H1 (cell line): ENCODE data around the gene TRIM61. TPM values are rescaled to one million over a fixed set of nuclear protein-coding genes. Genes with fewer than 3 reads are reported as not detected.
A peak's percentile ranks its signal among the peaks of the same experiment; 100 is the strongest.

Experiments
- CTCF ChIA-PET: fragments of 300-600 bp; sonication (Branson Sonifier 250); formaldehyde crosslinking; loops from one replicate; lab custom pipeline; 2021; ENCODE audit not compliant: partially characterized antibody; lab: Charles Lee
- POLR2A ChIA-PET: fragments of 300-600 bp; sonication (Branson Sonifier 250); formaldehyde crosslinking; loops from one replicate; lab custom pipeline; 2021; ENCODE audit warnings: inconsistent platforms; ENCODE audit not compliant: partially characterized antibody; lab: Charles Lee
- DNase-seq, 2 experiments: peaks; one replicate each; pipeline versions ENCODE4 v3.0.0 to v3.0.0-alpha.2; 2010 to 2022; ENCODE audit warnings: low spot score in 2 of 2, low read depth in 1 of 2, mixed read lengths in 1 of 2
- FAIRE-seq: peaks from 2 replicates; lab custom pipeline; 2011; peaks lifted over from hg19 to GRCh38; lab: Jason Lieb, UNC
- H2AFZ ChIP-seq: 2 replicates; pipeline ENCODE4 v1.8.1; 2012; ENCODE audit warnings: low read length, inconsistent platforms
- H2AK5ac ChIP-seq: 2 replicates; pipeline ENCODE4 v1.6.1; 2013; ENCODE audit warnings: low read depth, low read length
- H2BK120ac ChIP-seq: replicated peaks from 2 replicates; pipeline ENCODE3; 2013; ENCODE audit warnings: low read depth, low read length, inconsistent platforms
- H2BK12ac ChIP-seq: 2 replicates; pipeline ENCODE4 v1.6.1; 2013; ENCODE audit warnings: low read depth, low read length
- H2BK15ac ChIP-seq: 2 replicates; pipeline ENCODE4 v1.6.1; 2013; ENCODE audit warnings: low read length
- H2BK20ac ChIP-seq: 2 replicates; pipeline ENCODE4 v1.6.1; 2013; ENCODE audit warnings: low read length
- H2BK5ac ChIP-seq: 2 replicates; pipeline ENCODE4 v1.6.1; 2013; ENCODE audit warnings: low read depth, low read length
- H3K14ac ChIP-seq: 2 replicates; pipeline ENCODE4 v1.6.1; 2013; ENCODE audit warnings: inconsistent platforms; ENCODE audit not compliant: insufficient read length
- H3K18ac ChIP-seq: 2 replicates; pipeline ENCODE4 v1.6.1; 2013; ENCODE audit warnings: low read length; ENCODE audit errors: extremely low read depth
- H3K23ac ChIP-seq: 2 replicates; pipeline ENCODE4 v1.6.1; 2013; ENCODE audit warnings: inconsistent platforms; ENCODE audit not compliant: insufficient read length
- H3K23me2 ChIP-seq: 2 replicates; pipeline ENCODE4 v1.6.1; 2013; ENCODE audit warnings: low read depth, low read length
- H3K27ac ChIP-seq: 2 replicates; pipeline ENCODE4 v1.6.1; 2011; ENCODE audit warnings: low read depth, low read length, inconsistent platforms
- H3K27me3 ChIP-seq, 4 experiments: replicated peaks in 1 of 4; 1 replicate in 1 of 4; 2 replicates in 3 of 4; pipeline versions ENCODE4 v1.6.1 to v1.8.1; 2011 to 2013; ENCODE audit warnings: low read length in 3 of 4, mild to moderate bottlenecking in 3 of 4, inconsistent platforms in 2 of 4, mixed read lengths in 2 of 4, moderate library complexity in 1 of 4; ENCODE audit not compliant: control insufficient read depth in 3 of 4, insufficient read depth in 3 of 4; ENCODE audit errors: extremely low read depth in 1 of 4
- H3K36me3 ChIP-seq, 4 experiments: 2 replicates each; pipeline versions ENCODE4 v1.6.1 to v1.8.1; 2011 to 2013; ENCODE audit warnings: mild to moderate bottlenecking in 4 of 4, low read length in 3 of 4, moderate library complexity in 2 of 4, control low read depth in 1 of 4, inconsistent platforms in 1 of 4; ENCODE audit not compliant: insufficient read depth in 4 of 4, control insufficient read depth in 2 of 4
- H3K4ac ChIP-seq: replicated peaks from 2 replicates; pipeline ENCODE3; 2013; ENCODE audit warnings: low read length, low read depth, mixed read lengths, inconsistent platforms; ENCODE audit not compliant: insufficient read length
- H3K4me1 ChIP-seq, 4 experiments: replicated peaks in 1 of 4; 1 replicate in 1 of 4; 2 replicates in 3 of 4; pipeline versions ENCODE4 v1.6.1 to v1.8.1; 2011 to 2013; ENCODE audit warnings: low read length in 3 of 4, inconsistent platforms in 2 of 4, mixed read lengths in 1 of 4; ENCODE audit not compliant: insufficient read depth in 4 of 4, control insufficient read depth in 3 of 4
- H3K4me2 ChIP-seq, 2 experiments: 2 replicates each; pipeline versions ENCODE4 v1.6.1 to v1.8.1; 2011 to 2013; ENCODE audit warnings: low read depth in 2 of 2, low read length in 2 of 2, control low read depth in 1 of 2, inconsistent platforms in 1 of 2, mild to moderate bottlenecking in 1 of 2; ENCODE audit not compliant: insufficient read depth in 1 of 2
- H3K4me3 ChIP-seq, 4 experiments: fragments of 200-600, 300-600 bp in 1 of 4; sonication (generic), shearing (Covaris generic), sonication (Bioruptor Twin) in 1 of 4; 2 replicates each; pipeline versions ENCODE4 v1.5.1 to v1.8.1; 2011 to 2016; ENCODE audit warnings: low read length in 4 of 4, low read depth in 3 of 4, control low read depth in 2 of 4, inconsistent platforms in 2 of 4, mild to moderate bottlenecking in 2 of 4, mixed read lengths in 1 of 4, moderate library complexity in 1 of 4; ENCODE audit not compliant: insufficient read depth in 2 of 4; ENCODE audit errors: extremely low read depth in 1 of 4
- H3K56ac ChIP-seq: replicated peaks from 2 replicates; pipeline ENCODE3; 2013; ENCODE audit warnings: low read depth, mild to moderate bottlenecking, mixed read lengths, low read length, inconsistent platforms; ENCODE audit not compliant: insufficient read length
- H3K79me1 ChIP-seq: 2 replicates; pipeline ENCODE4 v1.6.1; 2013; ENCODE audit warnings: low read depth, low read length, control low read depth
- H3K79me2 ChIP-seq, 2 experiments: 2 replicates each; pipeline versions ENCODE4 v1.6.1 to v1.8.1; 2012 to 2013; ENCODE audit warnings: low read length in 2 of 2, mild to moderate bottlenecking in 2 of 2, inconsistent platforms in 1 of 2; ENCODE audit not compliant: insufficient read depth in 2 of 2, control insufficient read depth in 1 of 2
- H3K9ac ChIP-seq, 4 experiments: replicated peaks in 1 of 4; 1 replicate in 1 of 4; 2 replicates in 3 of 4; pipeline versions ENCODE4 v1.6.1 to v1.8.1; 2011 to 2013; ENCODE audit warnings: low read depth in 3 of 4, low read length in 3 of 4, control low read depth in 2 of 4, mild to moderate bottlenecking in 2 of 4, moderate library complexity in 2 of 4, inconsistent platforms in 1 of 4; ENCODE audit errors: extremely low read depth in 1 of 4
- H3K9me3 ChIP-seq, 2 experiments: 2 replicates each; pipeline versions ENCODE4 v1.6.1 to v1.8.1; 2012 to 2013; ENCODE audit warnings: mild to moderate bottlenecking in 2 of 2, moderate library complexity in 2 of 2, control low read depth in 1 of 2, inconsistent platforms in 1 of 2, low read depth in 1 of 2, low read length in 1 of 2, mixed read lengths in 1 of 2; ENCODE audit not compliant: insufficient read depth in 2 of 2
- H4K20me1 ChIP-seq, 2 experiments: replicated peaks in 1 of 2; 2 replicates each; pipeline versions ENCODE3 to v1.8.1; 2011 to 2013; ENCODE audit warnings: inconsistent platforms in 2 of 2, low read length in 2 of 2, mild to moderate bottlenecking in 1 of 2; ENCODE audit not compliant: insufficient read depth in 2 of 2, control insufficient read depth in 1 of 2
- H4K5ac ChIP-seq: 2 replicates; pipeline ENCODE4 v1.6.1; 2013; ENCODE audit warnings: low read length, low read depth, mixed read lengths, inconsistent platforms; ENCODE audit not compliant: insufficient read length
- H4K8ac ChIP-seq: 2 replicates; pipeline ENCODE4 v1.8.0; 2013; ENCODE audit warnings: mild to moderate bottlenecking, moderate library complexity, low read length, inconsistent platforms; ENCODE audit not compliant: insufficient read depth; ENCODE audit errors: extremely low read depth
- H4K91ac ChIP-seq: replicated peaks from 2 replicates; pipeline ENCODE3; 2013; ENCODE audit warnings: low read length, mixed read lengths, inconsistent platforms; ENCODE audit not compliant: insufficient read length
- CTBP2 ChIP-seq: IDR thresholded peaks from 2 replicates; pipeline ENCODE4 v1.7.0; 2011; ENCODE audit warnings: borderline replicate concordance, mild to moderate bottlenecking, moderate library complexity, mixed read lengths, low read length; ENCODE audit not compliant: insufficient read depth, insufficient read length
- EZH2 ChIP-seq: fragments of 200-600 bp; sonication (generic); IDR thresholded peaks from 2 replicates; pipeline ENCODE4 v1.7.1; 2012; ENCODE audit warnings: low read depth, mild to moderate bottlenecking, moderate library complexity, low read length, inconsistent platforms; ENCODE audit not compliant: severe bottlenecking
- GABPA ChIP-seq: IDR thresholded peaks from 2 replicates; pipeline ENCODE4 v1.6.1; 2011; ENCODE audit warnings: mild to moderate bottlenecking, low read length, moderate library complexity, borderline replicate concordance; ENCODE audit not compliant: insufficient read depth
- NRF1 ChIP-seq: IDR thresholded peaks from 2 replicates; pipeline ENCODE4 v1.6.1; 2011; ENCODE audit warnings: mild to moderate bottlenecking, low read depth, low read length, improper control_type of control experiment
- POLR2AphosphoS5 ChIP-seq: IDR thresholded peaks from 2 replicates; pipeline ENCODE4 v1.6.1; 2011; ENCODE audit warnings: low read depth, low read length
- RXRA ChIP-seq: IDR thresholded peaks from 2 replicates; pipeline ENCODE4 v1.6.1; 2011; ENCODE audit warnings: low read depth, mild to moderate bottlenecking, low read length, moderate library complexity; ENCODE audit not compliant: insufficient read depth
- SIX5 ChIP-seq: IDR thresholded peaks from 2 replicates; pipeline ENCODE4 v1.6.1; 2011; ENCODE audit warnings: mild to moderate bottlenecking, low read depth, low read length
- WGBS, 2 experiments: shearing (Covaris generic) in 1 of 2; methylation state at CpG; one replicate each; pipeline versions ENCODE4 v1.1.6 to v1.1.7; 2013 to 2015; ENCODE audit warnings: low lambda C conversion rate in 2 of 2, mixed read lengths in 2 of 2, inconsistent platforms in 1 of 2, low coverage in 1 of 2, missing lambda C conversion rate in 1 of 2; ENCODE audit not compliant: insufficient replicate concordance in 2 of 2, insufficient coverage in 1 of 2, insufficient read length in 1 of 2; ENCODE audit errors: extremely low coverage in 1 of 2, missing lambda C conversion rate in 1 of 2; 5-methylcytosine and 5-hydroxymethylcytosine counted together
- polyA plus RNA-seq, 7 experiments: library from polyadenylated mRNA; depleted of rRNA in 3 of 7; stranded (reverse) in 5 of 7; unstranded in 2 of 7; fragments of >200 nt in 5 of 7; fragments of 200-250 nt in 2 of 7; gene quantifications; 1 replicate in 5 of 7; 2 replicates in 1 of 7; 4 replicates in 1 of 7; pipeline versions ENCODE4 v1.2.1 to v1.2.3, GENCODE V29; 2011 to 2013; ENCODE audit warnings: missing spikeins in 2 of 7, mixed read lengths in 2 of 7
- total RNA-seq: library from RNA; stranded (reverse); fragmentation: NEBNext Ultra II Directional; extraction: Animal tissue kit (Norgen Biotek cat#: 25700); gene quantifications from 2 replicates; pipeline ENCODE4 v1.2.1, GENCODE V29; 2021
- TF ChIP-seq, protein P1 (sequence below): IDR thresholded peaks from 2 replicates; pipeline ENCODE4 v1.6.1; 2012; ENCODE audit warnings: inconsistent platforms

The TRIM61 gene
- total and polyA plus RNA-seq, 2 of the 8 experiments (the other 6 are each of a cell fraction or from before 2014, with no cell fraction given) = 0.18 to 5.0 TPM

DNA sequence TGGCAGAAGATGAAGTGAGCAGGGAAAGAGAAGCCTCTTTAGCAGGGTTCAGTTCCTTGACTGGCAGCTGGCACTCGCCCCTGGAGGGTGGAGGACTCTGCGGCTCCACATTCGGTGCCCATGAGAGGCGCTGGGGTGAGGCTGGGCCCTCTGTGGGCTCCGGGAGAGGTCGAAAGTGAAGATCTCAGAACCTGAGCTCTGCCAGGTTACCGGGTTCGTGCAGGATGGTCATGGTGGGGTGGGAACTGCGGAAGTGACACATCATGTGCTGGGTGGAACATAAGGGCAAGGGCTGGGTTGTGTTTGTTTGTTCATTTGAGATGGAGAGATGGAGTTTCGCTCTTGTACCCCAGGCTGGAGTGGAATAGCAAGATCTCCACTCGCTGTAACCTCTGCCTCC is 44.2 kb downstream of the TRIM61 start:
- Histone ChIP-seq H2BK20ac (no peak overlapping the region), H3K4me3 (no peak overlapping the region), H3K27me3 (no peaks in the 10 kb centered on the region), H3K79me2 (no peaks in the 10 kb centered on the region), H2BK5ac (no peak overlapping the region; the same call in 1 of the 2 replicates), H3K4me2 (no peak overlapping the region), H4K20me1 (no peaks in the 10 kb centered on the region), H2BK120ac (no peak overlapping the region), H3K36me3 (no peaks in the 10 kb centered on the region), H3K56ac (no peak overlapping the region), H3K14ac (no peak overlapping the region), H3K79me1 (no peaks in the 10 kb centered on the region), H3K9me3 (no peaks in the 10 kb centered on the region), H3K23me2 (no peaks in the 10 kb centered on the region; the same call in 1 of the 2 replicates), H2AFZ (no peak overlapping the region), H3K9ac (no peak overlapping the region), H2BK12ac (no peak overlapping the region), H2BK15ac (no peak overlapping the region), H4K91ac (no peak overlapping the region), H3K23ac (no peak overlapping the region), H2AK5ac (no peak overlapping the region), H3K27ac (no peak overlapping the region), H4K5ac (no peak overlapping the region), H3K4me1 (no peaks in the 10 kb centered on the region; a peak in 1 of 7 replicates), H4K8ac (peak overlapping the region; percentile 71), H3K4ac (no peak overlapping the region), H3K18ac (no peak overlapping the region)
- ChIA-PET CTCF (interaction anchor here (0.6 to 13.7 kb wide), 17 partner anchors 9 to 165 kb away, joined by 3 to 279 read pairs (median 3); no protein-coding TSS in a partner anchor), POLR2A (interaction anchor here (0.8 kb wide), 1 partner anchor 45 kb away, joined by 3 read pairs; no protein-coding TSS in a partner anchor)
- TF ChIP-seq NRF1 = no peak
- TF ChIP-seq GABPA = no peak
- no peak for TF ChIP-seq POLR2AphosphoS5
- no peak for TF ChIP-seq SIX5
- TF ChIP-seq EZH2 = no peak
- TF ChIP-seq, protein P1, sequence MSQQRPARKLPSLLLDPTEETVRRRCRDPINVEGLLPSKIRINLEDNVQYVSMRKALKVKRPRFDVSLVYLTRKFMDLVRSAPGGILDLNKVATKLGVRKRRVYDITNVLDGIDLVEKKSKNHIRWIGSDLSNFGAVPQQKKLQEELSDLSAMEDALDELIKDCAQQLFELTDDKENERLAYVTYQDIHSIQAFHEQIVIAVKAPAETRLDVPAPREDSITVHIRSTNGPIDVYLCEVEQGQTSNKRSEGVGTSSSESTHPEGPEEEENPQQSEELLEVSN = no peak
- TF ChIP-seq RXRA = no peak
- TF ChIP-seq CTBP2 = no peak
- no peak for FAIRE-seq
- WGBS, 2 experiments = 92% methylated on average over 11 of the region's 11 CpGs; no CpG with 5 or more reads in 1 of the 2 experiments
- DNase-seq = no peak
